A549 (cell line): ENCODE results near the gene CDK11B.
"Not testable (repeated sequence)": the region's sequence is repeated elsewhere in the genome, so short reads cannot be mapped to it uniquely, and the experiment has no call there.

Experiments
- POLR2A ChIP-seq: IDR thresholded peaks from 2 replicates; pipeline ENCODE4 v1.6.1; 2012; ENCODE audit warnings: mild to moderate bottlenecking, low read length
- TF ChIP-seq, protein P1 (sequence below): IDR thresholded peaks from 2 replicates; pipeline ENCODE4 v1.6.1; 2012
- TF ChIP-seq, protein P2 (sequence below): fragments of >200 bp; sonication (Bioruptor Twin); formaldehyde crosslinking; IDR thresholded peaks from 3 replicates; pipeline ENCODE4 v1.5.1; 2016

DNA sequence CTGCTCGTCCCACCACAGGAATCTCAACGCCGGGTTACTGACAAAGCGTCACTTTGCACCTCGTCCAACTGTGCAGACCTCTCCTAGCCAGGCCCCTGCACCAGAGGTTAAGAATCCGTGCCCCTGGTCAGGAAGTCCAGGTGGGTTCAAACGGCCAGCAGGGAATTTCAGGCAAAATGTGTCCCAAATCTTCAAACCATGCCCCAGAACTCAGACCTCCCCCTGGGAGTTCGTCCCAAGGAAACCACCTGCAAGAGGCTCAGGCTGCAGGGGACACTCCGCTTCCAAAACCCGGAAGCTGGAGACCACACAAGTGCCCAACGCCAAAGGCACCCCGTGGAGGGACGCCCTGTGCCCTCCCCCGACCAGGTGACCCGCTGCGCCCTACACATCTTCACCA, 32.6 kb upstream of the CDK11B start:
- TF ChIP-seq POLR2A = not testable (repeated sequence)
- TF ChIP-seq, protein P1, sequence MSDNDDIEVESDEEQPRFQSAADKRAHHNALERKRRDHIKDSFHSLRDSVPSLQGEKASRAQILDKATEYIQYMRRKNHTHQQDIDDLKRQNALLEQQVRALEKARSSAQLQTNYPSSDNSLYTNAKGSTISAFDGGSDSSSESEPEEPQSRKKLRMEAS = not testable (repeated sequence)
- TF ChIP-seq, protein P2, sequence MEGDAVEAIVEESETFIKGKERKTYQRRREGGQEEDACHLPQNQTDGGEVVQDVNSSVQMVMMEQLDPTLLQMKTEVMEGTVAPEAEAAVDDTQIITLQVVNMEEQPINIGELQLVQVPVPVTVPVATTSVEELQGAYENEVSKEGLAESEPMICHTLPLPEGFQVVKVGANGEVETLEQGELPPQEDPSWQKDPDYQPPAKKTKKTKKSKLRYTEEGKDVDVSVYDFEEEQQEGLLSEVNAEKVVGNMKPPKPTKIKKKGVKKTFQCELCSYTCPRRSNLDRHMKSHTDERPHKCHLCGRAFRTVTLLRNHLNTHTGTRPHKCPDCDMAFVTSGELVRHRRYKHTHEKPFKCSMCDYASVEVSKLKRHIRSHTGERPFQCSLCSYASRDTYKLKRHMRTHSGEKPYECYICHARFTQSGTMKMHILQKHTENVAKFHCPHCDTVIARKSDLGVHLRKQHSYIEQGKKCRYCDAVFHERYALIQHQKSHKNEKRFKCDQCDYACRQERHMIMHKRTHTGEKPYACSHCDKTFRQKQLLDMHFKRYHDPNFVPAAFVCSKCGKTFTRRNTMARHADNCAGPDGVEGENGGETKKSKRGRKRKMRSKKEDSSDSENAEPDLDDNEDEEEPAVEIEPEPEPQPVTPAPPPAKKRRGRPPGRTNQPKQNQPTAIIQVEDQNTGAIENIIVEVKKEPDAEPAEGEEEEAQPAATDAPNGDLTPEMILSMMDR = not testable (repeated sequence)
